GM06990 (cell line): Measurements from ENCODE around the gene MEIOB.

Experiments
- DNase-seq: peaks from one replicate; pipeline ENCODE4 v3.0.0-alpha.2; 2011; ENCODE audit not compliant: insufficient read length; ENCODE audit errors: extremely low read depth
- H3K27me3 ChIP-seq: replicated peaks from 2 replicates; pipeline ENCODE4 v1.6.0; 2011; ENCODE audit warnings: low read length; ENCODE audit not compliant: control insufficient read depth, insufficient read depth
- H3K36me3 ChIP-seq: 2 replicates; pipeline ENCODE4 v1.5.1; 2011; ENCODE audit warnings: low read length; ENCODE audit not compliant: control insufficient read depth, insufficient read depth
- H3K4me3 ChIP-seq: replicated peaks from 2 replicates; pipeline ENCODE4 v1.5.1; 2011; ENCODE audit warnings: low read depth, mild to moderate bottlenecking, control low read depth, low read length
- CTCF ChIP-seq: IDR thresholded peaks from 2 replicates; pipeline ENCODE4 v1.5.1; 2011; ENCODE audit warnings: low read length, control low read depth, mild to moderate bottlenecking, inconsistent platforms; ENCODE audit not compliant: insufficient read depth, poor library complexity, severe bottlenecking

Gene MEIOB

GRCh38 chr16:1788095-1788707 lies 83.8 kb downstream of the MEIOB start:
- Histone ChIP-seq H3K4me3 (no peak overlapping the region), H3K27me3 (no peaks in the 10 kb centered on the region), H3K36me3 (peaks cover 13% of the 10 kb centered on the region)
- no peak for TF ChIP-seq CTCF
- DNase-seq = peak; percentile 7

- peak; percentile 9 for DNase-seq
- TF ChIP-seq CTCF = no peak
- peaks cover 13% of the 10 kb centered on the region for H3K36me3 ChIP-seq
- H3K27me3 ChIP-seq = no peaks in the 10 kb centered on the region
- H3K4me3 ChIP-seq = no peak overlapping the region
These were observed 84.5 kb downstream of the MEIOB start for GRCh38 chr16:1787322-1788094.

- Histone ChIP-seq H3K27me3 (no peaks in the 10 kb centered on the region), H3K4me3 (no peak overlapping the region), H3K36me3 (peaks cover 13% of the 10 kb centered on the region)
- no peak for DNase-seq
- TF ChIP-seq CTCF = no peak
These were observed 85.0 kb downstream of the MEIOB start for GRCh38 chr16:1787056-1787321.

GRCh38 chr16:1786242-1787055 lies 85.5 kb downstream of the MEIOB start:
- DNase-seq = peak; percentile 15
- Histone ChIP-seq H3K4me3 (no peak overlapping the region), H3K36me3 (peaks cover 13% of the 10 kb centered on the region), H3K27me3 (no peaks in the 10 kb centered on the region)
- TF ChIP-seq CTCF = no peak

GRCh38 chr16:1785846-1786170 lies 86.2 kb downstream of the MEIOB start:
- peak; percentile 6 for DNase-seq
- H3K27me3 ChIP-seq = no peaks in the 10 kb centered on the region
- H3K36me3 ChIP-seq = peaks cover 13% of the 10 kb centered on the region
- no peak for TF ChIP-seq CTCF
- H3K4me3 ChIP-seq = no peak overlapping the region
